Measurements from ENCODE around the gene MYO1A. TPM values are rescaled to one million over a fixed set of nuclear protein-coding genes. Genes with fewer than 3 reads are reported as not detected.

The MYO1A gene
- total and polyA plus RNA-seq, 2 of the 13 experiments (the other 11 are each of a cell fraction or from before 2014, with no cell fraction given) = 5.3 to 6.0 TPM

GRCh38 chr12:57091638-57092528 lies 42.0 kb upstream of the MYO1A start:
- BruUV-seq (replicated peaks) = TSS peak; percentile 25
- H3K36me3 ChIP-seq (replicated peaks in 1 of 2; ENCODE audit: control insufficient read depth in 1 of 2, insufficient read depth in 2 of 2, low read length in 2 of 2) = peaks cover 11 to 37% of the 10 kb centered on the region in 2 experiments; a peak in 4 of 5 replicates
- TF ChIP-seq HOXA9 (CRISPR knock-in tag; IDR thresholded peaks at IDR 0.05; ENCODE audit: borderline replicate concordance) (no peak), ETV5 (CRISPR knock-in tag; IDR thresholded peaks at IDR 0.05; ENCODE audit: borderline replicate concordance) (no peak), LCORL (IDR thresholded peaks at IDR 0.05) (no peak), LCORL (CRISPR knock-in tag; IDR thresholded peaks at IDR 0.05) (no peak), ZNF589 (CRISPR knock-in tag; conservative IDR thresholded peaks at IDR 0.05) (no peak), AGO2 (optimal IDR thresholded peaks at IDR 0.05; ENCODE audit: low read depth, low read length) (peak; percentile 3), ATF7 (IDR thresholded peaks at IDR 0.05) (no peak), ATF7 (CRISPR knock-in tag; IDR thresholded peaks at IDR 0.05) (no peak), KDM3A (CRISPR knock-in tag; IDR thresholded peaks at IDR 0.05; ENCODE audit: low read depth) (no peak), NONO (IDR thresholded peaks at IDR 0.05) (no peak), NONO (CRISPR knock-in tag; conservative IDR thresholded peaks at IDR 0.05) (no peak), ZNF775 (CRISPR knock-in tag; IDR thresholded peaks at IDR 0.05; ENCODE audit: borderline replicate concordance) (no peak)
- ChIA-PET CTCF (ENCODE audit: low intra/inter-chr PET ratio, low total read pairs) (no interaction called here), POLR2A (interaction anchor here (0.8 to 13.5 kb wide), 6 partner anchors 10 to 138 kb away, joined by 3 to 309 read pairs (median 8); partner anchors contain the start of genes NEMP1, SHMT2 and STAT6)
- FAIRE-seq (no peak), ATAC-seq (no peak), DNase-seq (ENCODE audit: low spot score) (no peak)
- peaks cover 15% of the 10 kb centered on the region for H3K79me2 ChIP-seq (ENCODE audit: insufficient read depth, low read length)
- WGBS (ENCODE audit: low lambda C conversion rate) = 93% methylated on average over 25 of the region's 25 CpGs
- no peak overlapping the region for H3K4me2 ChIP-seq (ENCODE audit: low read depth, low read length)
- H3K4me1 ChIP-seq (ENCODE audit: insufficient read depth, low read length) = peaks cover 31% of the 10 kb centered on the region
- intact Hi-C loops (cut with micrococcal nuclease; ENCODE audit: unreplicated experiment) = loop anchor here (2.0 kb wide), 1 partner anchor 13 kb away; the partner anchor contains the start of gene NEMP1
- H2AFZ ChIP-seq (ENCODE audit: low read length) = no peak overlapping the region
- no peaks in the 10 kb centered on the region for H3K9me3 ChIP-seq (ENCODE audit: low read length)
- H3K27me3 ChIP-seq (ENCODE audit: control insufficient read depth in 1 of 2, insufficient read depth in 2 of 2, low read length in 2 of 2) = no peaks in the 10 kb centered on the region; a peak in 1 of 5 replicates
- H3K9ac ChIP-seq (ENCODE audit: insufficient read depth, low read depth, low read length) = no peak overlapping the region
- H4K20me1 ChIP-seq (ENCODE audit: insufficient read depth, low read length) = 0 out of 2 replicates have a peak, but pooled peaks cover 6% of the 10 kb centered on the region
- H3K4me3 ChIP-seq (replicated peaks in 1 of 3; ENCODE audit: insufficient read depth in 1 of 3, low read depth in 2 of 3, low read length in 3 of 3) = no peak overlapping the region
- no peak overlapping the region for H3K27ac ChIP-seq (ENCODE audit: extremely low read length, insufficient read depth, low read length)
- in situ Hi-C loops (cut with HindIII; ENCODE audit: extremely low pct_ligation_motif_present, low pct_unique_long_range_greater_than_20kb) = no loop called here

Measured in HepG2 (cell line).